Prostate gland (tissue), 2 donors: ENCODE results near the gene TBC1D8B.

ENCODE experiments used
- CTCF ChIP-seq, 4 experiments: fragments of 200-600 bp in 2 of 4; fragments of 450-650 bp in 2 of 4; sonication (generic) in 2 of 4; IDR thresholded peaks; 1 replicate in 3 of 4; 2 replicates in 1 of 4; pipeline ENCODE4 v1.5.1; 2016 to 2019; ENCODE audit warnings: antibody characterized with exemption in 4 of 4, mild to moderate bottlenecking in 2 of 4, moderate library complexity in 2 of 4
- POLR2A ChIP-seq: fragments of 450-650 bp; IDR thresholded peaks from one replicate; pipeline ENCODE4 v1.6.1; 2016; ENCODE audit warnings: antibody characterized with exemption, mild to moderate bottlenecking
- POLR2AphosphoS5 ChIP-seq: sonication (generic); formaldehyde crosslinking; IDR thresholded peaks from one replicate; pipeline ENCODE4 v1.6.1; 2017; ENCODE audit warnings: antibody characterized with exemption

DNA sequence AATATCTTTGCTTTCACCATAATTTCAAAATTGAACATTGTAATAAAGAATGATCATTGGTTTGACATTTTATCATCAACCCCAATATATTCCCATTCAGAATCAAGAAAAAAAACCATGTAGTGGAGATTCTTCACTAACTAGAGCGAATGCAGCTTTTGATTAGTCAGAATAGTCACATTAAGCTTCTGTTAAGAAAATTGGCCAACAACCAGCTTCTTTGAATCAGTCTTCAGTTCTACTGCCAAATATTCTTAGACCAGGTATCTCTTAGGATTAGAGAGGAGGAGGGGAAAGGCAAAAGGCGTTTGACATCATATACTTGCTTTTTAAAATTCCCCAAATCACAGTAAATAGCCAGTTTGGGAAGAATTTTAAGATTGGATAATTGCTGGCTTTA, 22.2 kb upstream of the TBC1D8B start:
- TF ChIP-seq CTCF (IDR thresholded peaks at IDR 0.05), result no peak
- TF ChIP-seq POLR2A, result no peak
- no peak for TF ChIP-seq POLR2AphosphoS5
